Stimulated activated memory B cell treated with anti-CD40 and anti-IgM and Interleukin-4, amounts not matched to agents 10 μg/mL and 1 μg/mL and 100 μg/mL, for 72 hours (primary cell): ENCODE measurements around the gene GKAP1.
"Not testable (repeated sequence)": the region's sequence is repeated elsewhere in the genome, so short reads cannot be mapped to it uniquely, and the experiment has no call there.

Source experiments
- ATAC-seq: fragments of 150-1000 bp; cut with Tn5 transposase; 2 replicates; pipeline ENCODE4 v1.10.0; 2021
- H3K27ac Mint-ChIP-seq: one replicate; pipeline ENCODE4 v1.8.0; 2022; ENCODE audit warnings: mild to moderate bottlenecking, mixed read lengths
- H3K27me3 Mint-ChIP-seq: one replicate; pipeline ENCODE4 v1.8.0; 2022; ENCODE audit warnings: mixed read lengths
- H3K36me3 Mint-ChIP-seq: one replicate; pipeline ENCODE4 v1.8.0; 2022; ENCODE audit warnings: mixed read lengths
- H3K4me1 Mint-ChIP-seq: one replicate; pipeline ENCODE4 v1.8.0; 2022; ENCODE audit warnings: mixed read lengths
- H3K4me3 Mint-ChIP-seq: one replicate; pipeline ENCODE4 v1.8.0; 2022; ENCODE audit warnings: mild to moderate bottlenecking, moderate library complexity, mixed read lengths
- H3K9me3 Mint-ChIP-seq: one replicate; pipeline ENCODE4 v1.8.0; 2022; ENCODE audit warnings: mixed read lengths

The GKAP1 gene

DNA sequence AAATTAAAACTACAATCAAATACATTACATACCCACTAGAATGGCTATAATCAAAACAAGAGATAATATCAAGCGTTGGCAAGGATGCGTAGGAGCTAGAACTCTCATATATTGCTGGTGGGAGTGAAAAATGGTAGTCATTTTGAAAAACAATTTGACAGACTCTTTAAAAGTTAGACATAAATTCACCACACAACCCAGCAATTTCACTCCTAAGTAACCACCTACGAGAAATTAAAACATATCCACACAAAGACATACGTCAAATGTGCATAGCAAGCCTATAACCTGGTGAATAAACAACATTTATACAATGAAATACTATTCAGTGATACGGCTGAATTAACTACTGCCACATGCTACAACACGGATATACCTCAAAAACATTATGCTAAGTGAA is 44.7 kb downstream of the GKAP1 start:
- H3K36me3 Mint-ChIP-seq, result peaks cover 21% of the 10 kb centered on the region
- H3K27ac Mint-ChIP-seq, result no peak overlapping the region
- H3K4me1 Mint-ChIP-seq, result no peaks in the 10 kb centered on the region
- H3K9me3 Mint-ChIP-seq, result no peaks in the 10 kb centered on the region
- no peaks in the 10 kb centered on the region for H3K27me3 Mint-ChIP-seq
- no peak overlapping the region for H3K4me3 Mint-ChIP-seq
- no peak for ATAC-seq

DNA sequence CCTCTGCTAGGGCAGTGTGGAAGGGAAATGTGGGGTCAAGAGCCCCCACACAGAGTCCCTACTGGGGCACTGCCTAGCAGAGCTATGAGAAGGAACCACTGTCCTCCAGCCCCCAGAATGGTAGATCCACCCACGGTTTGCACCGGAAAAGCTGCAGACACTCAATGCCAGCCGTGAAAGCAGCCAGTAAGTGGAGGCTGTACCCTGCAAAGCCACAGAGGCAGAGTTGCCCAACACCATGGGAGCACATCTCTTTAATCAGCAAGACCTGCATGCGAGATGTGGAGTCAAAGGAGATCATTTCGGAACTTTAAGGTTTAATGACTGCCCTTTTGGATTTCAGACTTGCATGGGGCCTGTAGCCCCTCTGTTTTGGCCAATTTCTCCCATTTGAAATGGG is 52.2 kb downstream of the GKAP1 start:
- Mint-ChIP-seq H3K9me3 (peaks cover 14% of the 10 kb centered on the region), H3K36me3 (peaks cover 50% of the 10 kb centered on the region), H3K27me3 (no peaks in the 10 kb centered on the region), H3K27ac (no peak overlapping the region), H3K4me1 (no peaks in the 10 kb centered on the region), H3K4me3 (no peak overlapping the region)
- peak; percentile 24 for ATAC-seq

DNA sequence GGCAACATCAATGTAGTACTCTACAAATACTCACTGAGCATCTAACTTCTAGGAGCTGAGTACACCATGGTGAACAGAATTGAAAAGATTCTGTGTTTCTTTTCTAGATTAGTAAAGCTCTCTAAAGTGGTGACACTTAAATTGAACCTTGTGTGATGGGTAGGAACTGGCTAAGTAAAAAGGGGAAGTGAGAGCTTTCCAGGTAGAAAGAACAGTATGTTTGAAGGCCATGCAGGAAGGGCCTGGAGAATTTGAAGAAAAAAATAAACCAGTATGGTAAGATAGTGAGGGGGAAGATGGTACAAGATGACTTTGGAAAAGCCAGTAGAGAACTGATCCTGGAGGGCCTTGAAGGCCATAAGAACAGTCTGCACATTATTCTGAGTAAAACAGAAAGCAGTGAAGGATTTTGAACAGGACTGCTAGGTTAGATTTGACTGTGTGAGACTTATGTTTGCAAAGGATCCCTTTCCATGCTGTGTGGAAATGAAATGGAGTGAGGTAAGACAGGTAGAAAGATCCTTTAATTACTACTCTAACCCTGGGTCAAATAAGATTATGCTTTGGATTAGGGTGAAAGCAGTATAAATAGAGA is 63.1 kb downstream of the GKAP1 start:
- Mint-ChIP-seq H3K4me3 (no peak overlapping the region), H3K27me3 (no peaks in the 10 kb centered on the region), H3K36me3 (peaks cover 29% of the 10 kb centered on the region), H3K9me3 (no peaks in the 10 kb centered on the region), H3K27ac (no peak overlapping the region), H3K4me1 (peaks cover 8% of the 10 kb centered on the region)
- ATAC-seq, result peak; percentile 53

DNA sequence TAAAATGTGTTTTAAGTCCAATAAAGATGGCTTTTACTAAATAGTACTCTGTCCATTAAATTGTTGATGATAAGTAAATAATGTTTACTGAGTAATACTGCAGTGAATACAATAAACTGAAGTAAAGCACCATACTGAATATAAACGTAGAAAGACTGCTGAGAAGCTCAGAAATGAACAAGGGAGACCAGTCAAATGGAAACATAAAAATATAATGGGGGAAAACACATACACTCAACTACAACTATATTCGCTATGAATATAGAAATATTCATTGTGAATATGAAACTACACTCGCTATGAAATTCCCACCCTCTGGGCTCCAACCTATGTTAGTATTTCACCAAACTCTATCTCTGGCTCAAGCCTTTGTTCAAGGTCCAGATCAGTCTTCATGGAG is 67.9 kb downstream of the GKAP1 start:
- Mint-ChIP-seq H3K36me3 (peaks cover 21% of the 10 kb centered on the region), H3K27ac (no peak overlapping the region), H3K27me3 (no peaks in the 10 kb centered on the region), H3K9me3 (no peaks in the 10 kb centered on the region), H3K4me3 (no peak overlapping the region), H3K4me1 (peaks cover 6% of the 10 kb centered on the region)
- ATAC-seq, result no peak

DNA sequence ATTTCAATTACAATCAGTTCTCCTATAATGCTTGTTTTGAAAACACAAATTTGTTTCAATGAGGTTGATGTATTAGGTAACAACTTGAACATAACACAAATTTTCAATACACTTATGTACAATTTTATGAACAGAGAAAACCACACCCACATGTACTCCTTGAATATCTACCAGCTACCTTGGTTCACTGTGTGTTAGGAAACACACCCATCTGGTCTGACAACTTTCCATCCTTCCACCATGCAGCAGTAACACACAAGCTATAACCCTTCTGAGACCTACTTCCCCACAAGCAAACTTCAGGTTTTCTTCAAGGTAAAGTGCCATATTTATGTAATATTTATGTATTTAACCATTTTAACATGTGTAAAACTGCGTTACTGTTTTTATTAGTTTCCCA is 73.4 kb downstream of the GKAP1 start:
- Mint-ChIP-seq H3K4me1 (no peaks in the 10 kb centered on the region), H3K9me3 (no peaks in the 10 kb centered on the region), H3K36me3 (peaks cover 14% of the 10 kb centered on the region), H3K27ac (no peak overlapping the region), H3K4me3 (no peak overlapping the region), H3K27me3 (no peaks in the 10 kb centered on the region)
- no peak for ATAC-seq

DNA sequence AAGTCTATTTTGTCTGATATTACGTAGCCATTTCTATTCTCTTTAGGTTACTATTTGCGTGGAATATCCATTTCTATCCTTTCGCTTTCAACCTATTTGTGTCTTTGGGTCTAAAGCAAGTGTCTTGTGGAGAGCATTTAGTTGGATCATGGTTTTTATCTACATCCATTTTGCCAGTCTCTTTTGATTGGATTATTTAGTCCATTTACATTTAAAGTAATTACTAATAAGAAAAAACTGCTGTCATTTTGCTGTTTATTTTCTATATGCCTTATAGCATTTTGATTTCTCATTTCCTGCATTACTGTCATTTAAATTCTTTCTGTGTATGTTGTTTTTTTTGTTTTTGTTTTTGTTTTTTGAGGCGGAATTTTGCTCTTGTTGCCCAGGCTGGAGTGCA is 83.8 kb downstream of the GKAP1 start:
- peaks cover 17% of the 10 kb centered on the region for H3K9me3 Mint-ChIP-seq
- no peak overlapping the region for H3K4me3 Mint-ChIP-seq
- H3K4me1 Mint-ChIP-seq, result no peaks in the 10 kb centered on the region
- no peak overlapping the region for H3K27ac Mint-ChIP-seq
- ATAC-seq, result no peak
- H3K36me3 Mint-ChIP-seq, result peaks cover 23% of the 10 kb centered on the region
- H3K27me3 Mint-ChIP-seq, result no peaks in the 10 kb centered on the region

DNA sequence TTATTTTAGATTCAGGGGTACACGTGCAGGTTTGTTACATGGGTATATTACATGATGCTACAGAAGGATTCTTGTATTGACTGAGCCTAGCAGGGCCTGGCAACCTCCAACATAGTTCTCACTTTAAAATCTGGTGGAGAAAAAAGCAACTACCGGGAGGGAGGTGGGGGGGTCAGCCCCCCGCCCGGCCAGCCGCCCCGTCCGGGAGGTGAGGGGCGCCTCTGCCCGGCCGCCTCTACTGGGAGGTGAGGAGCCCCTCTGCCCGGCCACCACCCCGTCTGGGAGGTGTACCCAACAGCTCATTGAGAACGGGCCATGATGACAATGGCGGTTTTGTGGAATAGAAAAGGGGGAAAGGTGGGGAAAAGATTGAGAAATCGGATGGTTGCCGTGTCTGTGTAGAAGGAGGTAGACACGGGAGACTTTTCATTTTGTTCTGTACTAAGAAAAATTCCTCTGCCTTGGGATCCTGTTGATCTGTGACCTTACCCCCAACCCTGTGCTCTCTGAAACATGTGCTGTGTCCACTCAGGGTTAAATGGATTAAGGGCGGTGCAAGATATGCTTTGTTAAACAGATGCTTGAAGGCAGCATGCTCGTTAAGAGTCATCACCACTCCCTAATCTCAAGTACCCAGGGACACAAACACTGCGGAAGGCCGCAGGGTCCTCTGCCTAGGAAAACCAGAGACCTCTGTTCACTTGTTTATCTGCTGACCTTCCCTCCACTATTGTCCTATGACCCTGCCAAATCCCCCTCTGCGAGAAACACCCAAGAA is 88.8 kb downstream of the GKAP1 start:
- H3K9me3 Mint-ChIP-seq, H3K36me3 Mint-ChIP-seq, H3K4me3 Mint-ChIP-seq, H3K27me3 Mint-ChIP-seq, ATAC-seq, H3K4me1 Mint-ChIP-seq, H3K27ac Mint-ChIP-seq: not testable (repeated sequence)

DNA sequence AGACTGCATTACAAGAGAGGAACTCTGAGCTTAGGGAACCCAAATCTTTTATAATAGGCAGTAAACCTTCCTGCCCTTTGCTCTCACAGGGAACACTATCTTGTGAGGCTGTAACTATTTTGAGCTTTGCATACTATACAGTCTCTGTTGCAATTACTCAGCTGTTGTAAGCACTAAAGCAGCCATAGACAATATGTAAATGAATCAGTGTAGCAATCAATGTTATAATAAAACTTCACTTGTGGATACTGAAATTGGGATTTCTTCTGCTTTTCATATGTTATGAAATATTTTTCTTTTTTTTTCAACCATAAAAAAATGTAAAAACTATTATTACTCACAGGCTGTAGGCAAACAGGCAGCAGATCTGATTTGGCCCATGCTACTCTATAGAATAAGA is 93.1 kb downstream of the GKAP1 start:
- Mint-ChIP-seq H3K27ac (no peak overlapping the region), H3K27me3 (no peaks in the 10 kb centered on the region), H3K4me1 (no peaks in the 10 kb centered on the region), H3K4me3 (no peak overlapping the region), H3K9me3 (no peaks in the 10 kb centered on the region), H3K36me3 (peaks cover 6% of the 10 kb centered on the region)
- no peak for ATAC-seq

DNA sequence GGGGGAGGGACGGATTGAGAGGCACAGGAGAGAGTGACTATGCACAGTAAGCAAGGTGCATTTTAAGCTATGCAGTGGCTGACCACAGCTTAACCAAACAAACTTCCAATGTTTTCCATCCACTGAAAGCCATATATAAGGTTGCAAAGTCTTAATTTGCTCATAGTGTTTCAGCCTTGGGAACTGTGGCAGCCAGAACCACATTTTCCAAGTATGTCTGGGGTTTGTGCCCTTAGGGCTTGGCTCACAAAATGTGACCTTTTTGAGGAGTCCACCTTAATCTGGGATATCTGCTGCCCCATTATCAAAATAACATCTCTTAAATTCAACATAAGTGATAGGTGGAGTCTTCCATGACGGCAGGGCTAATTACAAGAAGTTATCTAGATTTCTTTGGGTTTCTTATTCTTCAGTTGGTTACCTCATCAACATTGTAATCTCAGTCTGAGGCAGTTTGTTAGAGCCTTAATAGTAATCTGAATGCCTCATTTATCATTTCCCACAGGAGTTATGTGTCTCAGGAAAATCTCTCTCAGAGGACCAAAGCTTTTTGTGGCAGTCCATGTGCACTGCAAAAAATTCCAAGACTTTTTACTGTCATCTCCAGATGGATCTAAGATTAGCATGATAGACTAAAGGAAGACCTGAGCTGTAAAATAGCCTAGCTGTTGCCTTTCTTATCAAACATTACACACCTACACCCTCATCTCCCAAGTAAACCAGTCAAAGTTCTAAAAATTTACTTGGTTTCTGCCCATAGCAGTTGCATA is 94.7 kb downstream of the GKAP1 start:
- H3K27ac Mint-ChIP-seq, result no peak overlapping the region

DNA sequence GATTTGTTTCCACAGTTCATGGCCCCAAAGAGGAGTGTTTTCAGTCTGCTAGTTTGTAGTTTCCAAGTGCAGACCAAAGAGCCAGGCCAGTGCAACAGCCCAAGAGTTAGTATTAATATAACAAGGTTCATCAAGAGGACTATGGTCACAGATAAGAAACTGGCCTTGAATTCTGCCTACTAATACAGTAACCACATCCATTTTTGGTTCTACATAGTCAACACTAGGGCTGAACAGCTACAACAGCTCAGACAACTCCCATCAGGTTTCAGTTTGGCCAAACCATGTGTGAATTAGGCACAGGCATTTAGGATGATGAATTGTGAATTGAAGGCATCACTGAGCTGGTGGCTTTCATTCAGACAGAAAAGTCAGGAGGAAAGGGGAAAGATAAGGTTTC is 96.1 kb downstream of the GKAP1 start:
- Mint-ChIP-seq H3K9me3 (no peaks in the 10 kb centered on the region), H3K27ac (no peak overlapping the region), H3K4me1 (no peaks in the 10 kb centered on the region), H3K4me3 (no peak overlapping the region), H3K27me3 (no peaks in the 10 kb centered on the region), H3K36me3 (peaks cover 6% of the 10 kb centered on the region)
- ATAC-seq, result no peak

More for the DNA sequence above, 94.7 kb downstream of the GKAP1 start:
- Mint-ChIP-seq H3K9me3 (no peaks in the 10 kb centered on the region), H3K4me3 (no peak overlapping the region), H3K36me3 (peaks cover 6% of the 10 kb centered on the region), H3K4me1 (no peaks in the 10 kb centered on the region), H3K27me3 (no peaks in the 10 kb centered on the region)
- no peak for ATAC-seq

DNA sequence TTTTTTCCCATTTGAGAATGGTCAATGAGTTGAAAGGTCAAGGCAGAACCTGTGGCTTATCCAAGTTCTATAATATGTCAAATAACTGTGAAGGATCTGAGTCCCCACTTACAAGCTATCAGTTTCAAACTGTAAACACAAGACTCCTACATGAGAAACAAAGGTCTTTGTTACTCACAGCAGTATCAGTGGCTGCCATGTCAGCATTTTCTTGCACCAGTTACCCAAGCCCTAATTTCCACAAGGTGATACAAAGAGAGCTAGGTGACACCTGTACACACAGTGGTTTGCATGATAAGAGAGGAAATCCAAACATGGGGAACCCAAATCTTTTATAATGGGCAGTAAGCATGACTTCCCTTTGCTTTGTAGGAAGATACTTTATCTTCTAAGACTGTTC is 101.8 kb downstream of the GKAP1 start:
- H3K4me3 Mint-ChIP-seq, result no peak overlapping the region
- H3K27me3 Mint-ChIP-seq, result no peaks in the 10 kb centered on the region
- no peak for ATAC-seq
- no peaks in the 10 kb centered on the region for H3K9me3 Mint-ChIP-seq
- no peak overlapping the region for H3K27ac Mint-ChIP-seq
- H3K36me3 Mint-ChIP-seq, result no peaks in the 10 kb centered on the region
- no peaks in the 10 kb centered on the region for H3K4me1 Mint-ChIP-seq

DNA sequence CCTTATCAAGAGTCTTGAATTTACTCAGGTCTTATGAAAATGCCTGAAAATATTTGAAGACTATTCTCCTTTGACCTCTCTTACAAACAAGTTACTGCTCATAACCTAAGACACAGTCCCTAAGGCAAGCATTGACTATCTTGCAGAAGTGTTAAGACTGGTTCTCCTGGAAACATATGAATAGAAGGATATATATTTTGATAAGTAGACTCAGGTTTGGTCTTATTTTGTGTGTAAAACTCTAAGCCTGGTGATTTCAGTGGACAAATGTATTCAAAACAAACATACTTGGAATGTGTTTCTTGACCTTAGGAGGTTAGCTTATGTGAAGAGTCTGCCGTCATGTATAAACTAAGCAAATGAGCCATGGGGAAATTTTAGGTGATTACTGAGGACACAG is 102.3 kb downstream of the GKAP1 start:
- Mint-ChIP-seq H3K9me3 (no peaks in the 10 kb centered on the region), H3K4me1 (no peaks in the 10 kb centered on the region), H3K4me3 (no peak overlapping the region), H3K27ac (no peak overlapping the region), H3K27me3 (no peaks in the 10 kb centered on the region), H3K36me3 (no peaks in the 10 kb centered on the region)
- no peak for ATAC-seq

DNA sequence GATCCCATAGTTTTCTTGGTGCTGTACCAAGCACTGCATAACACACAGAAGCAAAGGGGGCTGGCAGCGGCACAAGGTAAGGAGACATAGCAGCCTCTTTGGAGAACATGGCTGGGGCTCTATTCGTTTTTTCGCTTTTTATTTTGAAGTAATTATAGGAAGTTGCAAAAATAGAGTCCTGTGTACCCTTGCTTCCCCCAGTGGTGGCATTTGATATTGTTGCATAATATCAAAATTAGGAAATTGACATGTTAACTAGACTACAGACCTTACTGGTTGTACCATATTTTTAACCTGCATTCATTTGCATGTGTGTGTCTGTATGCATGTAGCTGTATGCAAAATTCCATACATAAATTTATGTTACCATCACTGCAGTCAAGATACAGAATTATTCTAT is 103.2 kb downstream of the GKAP1 start:
- Mint-ChIP-seq H3K9me3 (no peaks in the 10 kb centered on the region), H3K4me3 (no peak overlapping the region), H3K36me3 (no peaks in the 10 kb centered on the region), H3K27ac (no peak overlapping the region), H3K27me3 (no peaks in the 10 kb centered on the region), H3K4me1 (no peaks in the 10 kb centered on the region)
- no peak for ATAC-seq

DNA sequence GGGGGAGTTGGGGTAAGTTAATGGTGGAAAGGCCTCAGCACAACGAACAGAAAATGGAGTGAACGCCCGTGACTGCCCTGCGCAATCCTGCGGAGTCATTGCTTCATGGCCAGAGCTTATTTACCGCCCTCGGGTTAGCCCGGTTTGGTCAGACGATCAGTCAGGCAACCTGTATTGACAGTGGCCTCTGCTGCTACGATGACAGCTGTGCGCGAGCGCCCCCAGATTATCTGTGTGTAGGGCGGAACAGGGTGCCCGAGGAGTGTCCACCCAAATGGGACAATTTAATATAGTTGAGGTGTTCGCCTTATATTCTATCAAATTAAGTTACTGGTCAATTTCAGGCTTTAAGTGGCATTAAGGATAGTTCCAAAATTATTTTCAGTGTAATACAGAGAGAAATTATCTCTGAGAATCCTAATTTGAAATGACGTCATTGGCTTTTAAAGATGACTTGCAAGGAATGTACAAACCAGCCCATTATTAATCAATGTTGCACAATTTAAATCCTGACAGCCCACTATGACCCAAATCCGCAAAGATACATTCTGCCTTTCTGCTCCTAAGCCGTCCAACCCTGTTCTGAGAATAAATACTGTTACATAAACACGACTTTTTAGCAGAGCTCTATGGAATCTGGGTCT is 108.9 kb downstream of the GKAP1 start:
- H3K27me3 Mint-ChIP-seq, result no peaks in the 10 kb centered on the region
- ATAC-seq, result peak; percentile 82
- peaks cover 30% of the 10 kb centered on the region for H3K4me1 Mint-ChIP-seq
- H3K27ac Mint-ChIP-seq, result peak overlapping the region; percentile 100
- H3K9me3 Mint-ChIP-seq, result no peaks in the 10 kb centered on the region
- peaks cover 17% of the 10 kb centered on the region for H3K36me3 Mint-ChIP-seq
- peak overlapping the region; percentile 100 for H3K4me3 Mint-ChIP-seq

DNA sequence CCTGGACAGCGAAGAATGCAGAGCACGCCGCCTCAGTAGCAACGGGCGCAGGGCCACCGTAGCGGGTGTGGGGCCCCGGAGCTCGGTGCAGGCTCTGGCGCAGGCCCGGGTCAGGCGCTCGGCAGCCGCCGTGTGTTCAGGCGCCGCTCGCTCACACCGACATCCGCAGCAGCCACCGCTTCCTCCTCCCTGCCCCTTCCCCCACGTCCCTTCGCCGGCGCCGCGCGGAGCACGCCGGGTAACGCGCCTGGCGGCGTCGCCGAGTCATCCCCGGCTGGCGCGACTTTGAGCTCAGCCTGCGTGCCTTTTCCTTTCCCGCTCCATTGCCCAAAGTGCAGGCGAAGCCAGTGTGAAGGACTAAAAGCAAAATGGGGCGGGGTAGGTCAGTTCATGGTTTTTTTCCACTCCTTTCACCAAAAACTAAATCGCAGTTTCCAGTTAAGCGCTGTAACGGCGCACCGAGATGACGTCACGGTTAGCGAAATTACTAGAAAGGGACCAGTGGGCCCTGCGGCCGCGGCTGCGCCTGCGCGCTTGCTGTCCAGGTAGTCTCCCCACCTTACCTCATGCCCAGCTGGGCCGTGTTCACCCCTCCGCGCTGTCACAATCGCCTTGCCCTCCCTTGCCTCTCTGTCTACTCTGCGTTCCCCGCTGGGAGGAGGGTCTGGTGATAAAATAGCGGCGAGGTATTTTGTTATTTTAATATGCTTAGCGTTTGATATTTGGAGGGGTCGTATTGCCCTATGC is 109.6 kb downstream of the GKAP1 start, which contains the start of gene UBQLN1:
Gene UBQLN1, minus strand, starts transcription at position 191 of the 747 bp plus-strand sequence. CDS start 279 bp downstream, outside the sequence.
- peak; percentile 95 for ATAC-seq
- H3K4me3 Mint-ChIP-seq, result peak within 1 kb of the TSS; percentile 100
- H3K4me1 Mint-ChIP-seq, result peaks cover 33% of the 10 kb centered on the region
- peaks cover 19% of the 10 kb centered on the region for H3K36me3 Mint-ChIP-seq
- H3K9me3 Mint-ChIP-seq, result no peaks in the 10 kb centered on the region
- H3K27me3 Mint-ChIP-seq, result no peaks in the 10 kb centered on the region
- peak within 1 kb of the TSS; percentile 100 for H3K27ac Mint-ChIP-seq
